ENCODE measurements around the gene IFITM1.

DNA sequence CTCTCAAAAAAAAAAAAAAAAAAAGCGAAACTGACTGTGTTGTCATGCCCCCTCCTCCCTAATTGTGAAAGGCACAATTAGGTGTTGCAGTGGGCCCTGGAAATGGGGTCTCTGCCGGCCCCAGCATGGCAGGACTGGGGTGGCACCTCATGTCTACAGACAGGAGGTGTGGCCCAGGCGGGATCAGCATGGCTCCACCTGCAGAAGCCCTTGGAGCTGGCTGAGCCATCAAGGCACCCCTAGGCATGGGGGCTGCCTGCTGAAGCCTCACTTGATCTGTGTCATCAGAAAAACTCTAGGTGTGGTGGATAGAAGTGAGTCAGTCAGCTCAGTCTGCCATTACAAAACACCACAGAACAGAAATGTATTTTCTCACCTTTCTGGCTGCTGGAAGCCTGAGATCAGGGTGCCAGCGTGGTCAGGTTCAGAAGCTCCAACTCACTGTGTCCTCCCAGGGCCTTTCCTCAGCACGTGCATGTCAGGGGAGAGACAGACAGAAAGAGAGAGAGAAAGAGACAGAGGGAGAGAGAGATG lies 45.4 kb downstream of the IFITM1 start:
- TF ChIP-seq EP300 (IDR thresholded peaks at IDR 0.05): no peak
- TF ChIP-seq, protein P1, sequence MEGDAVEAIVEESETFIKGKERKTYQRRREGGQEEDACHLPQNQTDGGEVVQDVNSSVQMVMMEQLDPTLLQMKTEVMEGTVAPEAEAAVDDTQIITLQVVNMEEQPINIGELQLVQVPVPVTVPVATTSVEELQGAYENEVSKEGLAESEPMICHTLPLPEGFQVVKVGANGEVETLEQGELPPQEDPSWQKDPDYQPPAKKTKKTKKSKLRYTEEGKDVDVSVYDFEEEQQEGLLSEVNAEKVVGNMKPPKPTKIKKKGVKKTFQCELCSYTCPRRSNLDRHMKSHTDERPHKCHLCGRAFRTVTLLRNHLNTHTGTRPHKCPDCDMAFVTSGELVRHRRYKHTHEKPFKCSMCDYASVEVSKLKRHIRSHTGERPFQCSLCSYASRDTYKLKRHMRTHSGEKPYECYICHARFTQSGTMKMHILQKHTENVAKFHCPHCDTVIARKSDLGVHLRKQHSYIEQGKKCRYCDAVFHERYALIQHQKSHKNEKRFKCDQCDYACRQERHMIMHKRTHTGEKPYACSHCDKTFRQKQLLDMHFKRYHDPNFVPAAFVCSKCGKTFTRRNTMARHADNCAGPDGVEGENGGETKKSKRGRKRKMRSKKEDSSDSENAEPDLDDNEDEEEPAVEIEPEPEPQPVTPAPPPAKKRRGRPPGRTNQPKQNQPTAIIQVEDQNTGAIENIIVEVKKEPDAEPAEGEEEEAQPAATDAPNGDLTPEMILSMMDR (IDR thresholded peaks at IDR 0.05): no peak
- no peak for TF ChIP-seq POLR2A (IDR thresholded peaks at IDR 0.05)
